Heart right ventricle (tissue), 16 donors: Measurements from ENCODE around the gene MLLT3. TPM values are rescaled to one million over a fixed set of nuclear protein-coding genes. Genes with fewer than 3 reads are reported as not detected.

ENCODE experiments used
- ATAC-seq, 8 donors: fragments of 200-7000 bp; cut with Tn5 transposase; one replicate each; pipeline ENCODE4 v1.9.1; 2020; ENCODE audit warnings: mild to moderate bottlenecking in 8 of 8, moderate library complexity in 8 of 8, moderate number of reproducible peaks in 1 of 8
- DNase-seq, 2 donors: peaks; one replicate each; pipeline ENCODE4 v3.0.0-alpha.2; 2020
- H3K27ac ChIP-seq, 10 donors: fragments of 200-600 bp; sonication (generic) in 2 of 10; one replicate each; pipeline versions ENCODE4 v1.5.0 to v1.8.0; 2020 to 2022; ENCODE audit warnings: mild to moderate bottlenecking in 3 of 10
- H3K27me3 ChIP-seq, 7 donors: fragments of 200-600 bp; one replicate each; pipeline ENCODE4 v1.8.0; 2021 to 2022; ENCODE audit warnings: mild to moderate bottlenecking in 2 of 7
- H3K36me3 ChIP-seq, 9 donors: fragments of 200-600 bp; sonication (generic) in 1 of 9; one replicate each; pipeline versions ENCODE4 v1.5.0 to v1.8.0; 2020 to 2022; ENCODE audit warnings: mild to moderate bottlenecking in 2 of 9
- H3K4me1 ChIP-seq, 9 donors: fragments of 200-600 bp; sonication (generic) in 1 of 9; one replicate each; pipeline versions ENCODE4 v1.5.0 to v1.8.0; 2020 to 2022; ENCODE audit warnings: mild to moderate bottlenecking in 4 of 9
- H3K4me3 ChIP-seq, 10 donors: fragments of 200-600 bp; sonication (generic) in 2 of 10; one replicate each; pipeline versions ENCODE4 v1.5.0 to v1.8.0; 2020 to 2022; ENCODE audit warnings: mild to moderate bottlenecking in 7 of 10, moderate library complexity in 2 of 10
- H3K9me3 ChIP-seq, 11 donors: fragments of 200-600 bp in 10 of 11; sonication (generic) in 2 of 11; one replicate each; pipeline versions ENCODE4 v1.5.0 to v1.8.0; 2013 to 2022; ENCODE audit warnings: mild to moderate bottlenecking in 2 of 11, control low read depth in 1 of 11, moderate library complexity in 1 of 11
- CTCF ChIP-seq, 9 donors: fragments of 200-600 bp; sonication (generic) in 2 of 9; IDR thresholded peaks; one replicate each; pipeline versions ENCODE4 v1.5.0 to v1.8.0; 2021 to 2022; ENCODE audit warnings: antibody characterized with exemption in 9 of 9, mild to moderate bottlenecking in 5 of 9, moderate library complexity in 1 of 9
- WGBS, 2 donors: extraction: QIAGEN DNeasy Blood & Tissue Kit; methylation state at CpG; one replicate each; pipeline ENCODE4 v1.1.7; 2013; ENCODE audit warnings: inconsistent platforms in 1 of 2; 5-methylcytosine and 5-hydroxymethylcytosine counted together
- intact Hi-C, 10 donors: fragments of 100-400 bp; cut with DNase I; formaldehyde crosslinking; loops; one replicate each; pipeline versions ENCODE4 v1.11.1 to v1.14.2; 2022
- long read RNA-seq, 3 donors: library from polyadenylated mRNA; unstranded; transcript quantifications; one replicate each; pipeline ENCODE4 v2.0.0, GENCODE V29; 2020 to 2021
- polyA plus RNA-seq, 2 donors: library from polyadenylated mRNA; stranded (reverse); fragments of 200-250 nt; gene quantifications; one replicate each; pipeline ENCODE4 v1.2.3, GENCODE V29; 2013
- total RNA-seq, 10 donors: library from RNA; stranded (reverse); fragmentation: NEBNext Ultra II Directional in 3 of 10; extraction: Animal tissue kit (Norgen Biotek cat#: 25700) in 3 of 10; gene quantifications; one replicate each; pipeline versions ENCODE4 v1.2.1 to v1.2.4, GENCODE V29; 2021 to 2023
- donor health status: Arrhythmogenic right ventricular cardiomyopathy.
- donor health status: ischemic (EF 13 %, LVEDD 7.1; RV severe dilation, severe dysfunction).
- donor health status: healthy with polysubstance abuse.
- donor health status: DM: no; HTN: yes; CAD: no.
- donor health status: DM: no; HTN: no; CAD: no.
- donor health status: ischemic (EF 25% LVEDD 6.9; RV normal size, moderate dysfunction).
- donor health status: ischemic (EF 25% LVEDD 5.7; RV mildly dilated, moderate dysfunction).
- donor health status: healthy.
- donor health status: DM: yes; HTN: yes; CAD: no.
- donor health status: Ischemic cardiomyopathy.
- donor health status: ischemic (EF 35%, LVEDD 5.7; RV mildly dilated, moderate dysfunction).
- donor health status: nonischemic (EF 11% LVEDD 7.7; RV severe dilation, severe dysfunction).
- donor health status: DM: yes; HTN: yes; CAD: no.
- donor health status: PGD.
- donor health status: ischemic (EF 29% LVEDD 5.4; RV normal size, mild dysfunction).
- donor health status: nonischemic (EF 23%, LVEDD 6.1; RV moderate dilation, normal function).

MLLT3 gene
- total RNA-seq (10 to 100 TPM in 9 of 10 donors, 1 to 10 TPM in 1; 6.3 to 22.7 (median 14.7) TPM), polyA plus RNA-seq (1 to 10 TPM; 4.3 to 5.4 TPM)
- long read RNA-seq, donor 1, full-length matches to known transcripts, result 12 of 15 reads
- long read RNA-seq, donor 1, partial matches to known transcripts, result 1 of 15 reads
- long read RNA-seq, donor 1, other reads (novel, unspliced or antisense), result 2 of 15 reads
- long read RNA-seq, donor 2, full-length matches to known transcripts, result 6 of 8 reads
- long read RNA-seq, donor 2, partial matches to known transcripts, result 0 of 8 reads
- long read RNA-seq, donor 2, other reads (novel, unspliced or antisense), result 2 of 8 reads
- long read RNA-seq, donor 3, full-length matches to known transcripts, result 9 of 13 reads
- long read RNA-seq, donor 3, partial matches to known transcripts, result 2 of 13 reads
- long read RNA-seq, donor 3, other reads (novel, unspliced or antisense), result 2 of 13 reads

- H3K9me3 ChIP-seq, result no peaks in the 10 kb centered on the region
- TF ChIP-seq CTCF (IDR thresholded peaks at IDR 0.05), result peak in 5 of 9 donors; percentile 7 to 42 (median 35)
- no peaks in the 10 kb centered on the region for H3K36me3 ChIP-seq
- H3K4me1 ChIP-seq, result peaks cover 0 to 40% (median 33%) of the 10 kb centered on the region in 9 donors
- WGBS, 2 donors, result 0 to 1% methylated on average over 41 of the region's 41 CpGs
- DNase-seq (peak; percentile 96 to 98), ATAC-seq (peak; percentile 93 to 99 (median 96))
- intact Hi-C loops, result loop anchor here in 9 of 10 donors (2.0 to 10.0 kb wide), 21 partner anchors 60 to 698 kb away; partner anchors contain the start of gene FOCAD (in 3 of the 9)
- peak within 1 kb of the TSS; percentile 82 to 92 (median 85) for H3K27ac ChIP-seq
- H3K27me3 ChIP-seq, result peaks cover 0 to 7% (median 0%) of the 10 kb centered on the region in 7 donors
- peak within 1 kb of the TSS; percentile 66 to 94 (median 88) for H3K4me3 ChIP-seq
Observed at GRCh38 chr9:20622330-20623020, at the start of gene MLLT3. MLLT3 (minus strand) TSS chr9:20622499.

GRCh38 chr9:20671635-20672034 lies 49.3 kb upstream of the MLLT3 start:
- ATAC-seq (no peak), DNase-seq (no peak)
- no peak overlapping the region for H3K4me3 ChIP-seq
- H3K36me3 ChIP-seq, result no peaks in the 10 kb centered on the region
- H3K9me3 ChIP-seq, result peaks cover 0 to 3% (median 0%) of the 10 kb centered on the region in 11 donors
- TF ChIP-seq CTCF (IDR thresholded peaks at IDR 0.05), result no peak
- intact Hi-C loops, result loop anchor here in 1 of 10 donors (10.0 kb wide), 1 partner anchor 63 kb away; no protein-coding TSS in a partner anchor
- H3K27me3 ChIP-seq, result no peaks in the 10 kb centered on the region
- no peak overlapping the region for H3K27ac ChIP-seq
- H3K4me1 ChIP-seq, result no peaks in the 10 kb centered on the region
- WGBS, 2 donors, result 73 to 74% methylated on average over 4 of the region's 4 CpGs

GRCh38 chr9:20670395-20670794 lies 48.1 kb upstream of the MLLT3 start:
- no peaks in the 10 kb centered on the region for H3K4me1 ChIP-seq
- no peak for TF ChIP-seq CTCF (IDR thresholded peaks at IDR 0.05)
- DNase-seq (no peak), ATAC-seq (no peak)
- no peaks in the 10 kb centered on the region for H3K36me3 ChIP-seq
- no peaks in the 10 kb centered on the region for H3K27me3 ChIP-seq
- intact Hi-C loops, result loop anchor here in 1 of 10 donors (10.0 kb wide), 1 partner anchor 64 kb away; no protein-coding TSS in a partner anchor
- H3K4me3 ChIP-seq, result no peak overlapping the region
- no peaks in the 10 kb centered on the region for H3K9me3 ChIP-seq
- H3K27ac ChIP-seq, result no peak overlapping the region
- 75 to 81% methylated on average over 6 of the region's 6 CpGs for WGBS, 2 donors

GRCh38 chr9:20664501-20664900 lies 42.2 kb upstream of the MLLT3 start:
- H3K4me1 ChIP-seq, result peaks cover 0 to 23% (median 4%) of the 10 kb centered on the region in 9 donors
- ATAC-seq (no peak), DNase-seq (no peak)
- no peaks in the 10 kb centered on the region for H3K9me3 ChIP-seq
- no peaks in the 10 kb centered on the region for H3K36me3 ChIP-seq
- no peak for TF ChIP-seq CTCF (IDR thresholded peaks at IDR 0.05)
- H3K27me3 ChIP-seq, result no peaks in the 10 kb centered on the region
- H3K4me3 ChIP-seq, result no peak overlapping the region
- intact Hi-C loops, result no loop called here
- WGBS, 2 donors, result 95 to 96% methylated on average over 3 of the region's 3 CpGs
- no peak overlapping the region for H3K27ac ChIP-seq
